B cell (primary cell): ENCODE measurements around the gene B3GALNT1. TPM values are rescaled to one million over a fixed set of nuclear protein-coding genes. Genes with fewer than 3 reads are reported as not detected.

ENCODE experiments used
- ATAC-seq: fragments of 200-7000 bp; cut with Tn5 transposase; one replicate; pipeline ENCODE4 v1.10.0; 2021; ENCODE audit warnings: low read depth, mild to moderate bottlenecking, moderate number of reproducible peaks, moderate library complexity
- CTCF ChIA-PET: fragments of 350-600 bp; sonication (Branson Sonifier 250); formaldehyde crosslinking; loops from one replicate; lab custom pipeline; 2021; ENCODE audit warnings: antibody characterized with exemption, inconsistent platforms; lab: Charles Lee
- POLR2A ChIA-PET: fragments of 350-600 bp; sonication (Branson Sonifier 250); formaldehyde crosslinking; loops from one replicate; lab custom pipeline; 2021; ENCODE audit warnings: antibody characterized with exemption; lab: Charles Lee
- DNase-seq: peaks from one replicate; pipeline ENCODE4 v3.0.0; 2013
- H2AFZ ChIP-seq: 2 replicates; pipeline ENCODE4 v1.6.1; 2012; ENCODE audit warnings: mild to moderate bottlenecking, low read depth, low read length; ENCODE audit not compliant: insufficient read depth, poor library complexity, severe bottlenecking
- H3K27ac ChIP-seq, 2 donors: 1 replicate in 1 of 2; 2 replicates in 1 of 2; pipeline ENCODE4 v1.5.1; 2012 to 2013; ENCODE audit warnings: low read length in 2 of 2, mild to moderate bottlenecking in 2 of 2, moderate library complexity in 1 of 2
- H3K27me3 ChIP-seq, 4 experiments: fragments of 200-600 bp in 1 of 4; sonication (generic) in 1 of 4; replicated peaks in 1 of 4; 1 replicate in 2 of 4; 2 replicates in 2 of 4; pipeline versions ENCODE4 v1.6.1 to v1.7.0; 2013 to 2016; ENCODE audit warnings: low read length in 3 of 4, mild to moderate bottlenecking in 2 of 4, mixed read lengths in 1 of 4, moderate library complexity in 1 of 4; ENCODE audit not compliant: insufficient read depth in 4 of 4, control insufficient read depth in 3 of 4; ENCODE audit errors: control extremely low read depth in 1 of 4
- H3K36me3 ChIP-seq, 2 experiments: replicated peaks in 1 of 2; 1 replicate in 1 of 2; 2 replicates in 1 of 2; pipeline versions ENCODE4 v1.6.1 to v1.7.1; 2013; ENCODE audit warnings: low read length in 1 of 2; ENCODE audit not compliant: insufficient read depth in 2 of 2, control insufficient read depth in 1 of 2; ENCODE audit errors: control extremely low read depth in 1 of 2, extremely low read depth in 1 of 2
- H3K4me1 ChIP-seq, 2 donors: fragments of 200-600 bp in 1 of 2; sonication (generic) in 1 of 2; 1 replicate in 1 of 2; 2 replicates in 1 of 2; pipeline versions ENCODE4 v1.5.1 to v1.6.1; 2013 to 2017; ENCODE audit warnings: low read length in 2 of 2; ENCODE audit not compliant: control insufficient read depth in 2 of 2, insufficient read depth in 2 of 2
- H3K4me2 ChIP-seq: replicated peaks from 2 replicates; pipeline ENCODE3; 2012; ENCODE audit warnings: mild to moderate bottlenecking, low read depth, low read length; ENCODE audit not compliant: poor library complexity, severe bottlenecking
- H3K4me3 ChIP-seq, 5 experiments: fragments of 200-600 bp in 1 of 5; sonication (generic) in 1 of 5; 1 replicate in 3 of 5; 2 replicates in 2 of 5; pipeline versions ENCODE4 v1.5.1 to v1.7.0; 2011 to 2016; ENCODE audit warnings: low read length in 4 of 5, mild to moderate bottlenecking in 4 of 5, low read depth in 2 of 5, control low read depth in 1 of 5, moderate library complexity in 1 of 5; ENCODE audit not compliant: insufficient read depth in 1 of 5; ENCODE audit errors: control extremely low read depth in 1 of 5, extremely low read depth in 1 of 5
- H3K79me2 ChIP-seq: fragments of 200-600 bp; sonication (generic); one replicate; pipeline ENCODE4 v1.6.0; 2016; ENCODE audit warnings: low read length; ENCODE audit not compliant: control insufficient read depth, insufficient read depth
- H3K9ac ChIP-seq: fragments of 200-600 bp; sonication (generic); 2 replicates; pipeline ENCODE4 v1.6.1; 2017; ENCODE audit warnings: mild to moderate bottlenecking, low read length, moderate library complexity
- H3K9me3 ChIP-seq, 3 donors: one replicate each; pipeline versions ENCODE4 v1.6.1 to v1.7.1; 2013; ENCODE audit warnings: low read length in 2 of 3; ENCODE audit not compliant: control insufficient read depth in 2 of 3, insufficient read depth in 1 of 3; ENCODE audit errors: control extremely low read depth in 1 of 3
- H4K20me1 ChIP-seq: 2 replicates; pipeline ENCODE4 v1.6.0; 2012; ENCODE audit warnings: mild to moderate bottlenecking, low read length; ENCODE audit not compliant: insufficient read depth, control insufficient read depth, poor library complexity, severe bottlenecking
- H3K27ac Mint-ChIP-seq: one replicate; pipeline ENCODE4 v1.8.0; 2021; ENCODE audit warnings: mixed read lengths
- H3K27me3 Mint-ChIP-seq: one replicate; pipeline ENCODE4 v1.8.0; 2021; ENCODE audit warnings: mixed read lengths
- H3K4me1 Mint-ChIP-seq: one replicate; pipeline ENCODE4 v1.8.0; 2021; ENCODE audit warnings: mixed read lengths
- H3K4me3 Mint-ChIP-seq: one replicate; pipeline ENCODE4 v1.8.0; 2021; ENCODE audit warnings: mixed read lengths
- H3K9me3 Mint-ChIP-seq: one replicate; pipeline ENCODE4 v1.8.0; 2022; ENCODE audit warnings: mixed read lengths; ENCODE audit not compliant: insufficient read depth
- CTCF ChIP-seq: fragments of 200-600 bp; IDR thresholded peaks from one replicate; pipeline ENCODE4 v1.8.0; 2022; ENCODE audit warnings: antibody characterized with exemption, mild to moderate bottlenecking
- EZH2 ChIP-seq: IDR thresholded peaks from 2 replicates; pipeline ENCODE4 v1.6.1; 2012; ENCODE audit warnings: borderline replicate concordance, low read depth, mild to moderate bottlenecking, moderate library complexity, low read length; ENCODE audit not compliant: insufficient read depth, poor library complexity, severe bottlenecking
- WGBS: methylation state at CpG from one replicate; pipeline ENCODE4 v1.1.5; 2013; ENCODE audit warnings: missing lambda C conversion rate; ENCODE audit not compliant: insufficient coverage; 5-methylcytosine and 5-hydroxymethylcytosine counted together
- intact Hi-C: fragments of 100-400 bp; cut with micrococcal nuclease; formaldehyde crosslinking; loops from one replicate; pipeline ENCODE4 v1.10.0; 2022
- polyA plus RNA-seq: library from polyadenylated mRNA; depleted of rRNA; stranded (reverse); fragments of >200 nt; gene quantifications from 2 replicates; pipeline ENCODE4 v1.2.3, GENCODE V29; 2012
- total RNA-seq, 2 donors: library from RNA; stranded (reverse); fragments of 120-200 nt in 1 of 2; gene quantifications; 1 replicate in 1 of 2; 2 replicates in 1 of 2; pipeline versions ENCODE4 v1.2.3 to v1.2.4, GENCODE V29; 2013 to 2022

B3GALNT1 gene
- total and polyA plus RNA-seq, 2 donors (not counting 1 experiment from before 2014, with no cell fraction given), result 0.28 to 6.4 TPM

GRCh38 chr3:161126495-161126894 lies 21.3 kb upstream of the B3GALNT1 start:
- no peaks in the 10 kb centered on the region for H3K4me1 Mint-ChIP-seq
- TF ChIP-seq CTCF (no peak), EZH2 (no peak)
- H4K20me1 ChIP-seq, result no peaks in the 10 kb centered on the region

DNA sequence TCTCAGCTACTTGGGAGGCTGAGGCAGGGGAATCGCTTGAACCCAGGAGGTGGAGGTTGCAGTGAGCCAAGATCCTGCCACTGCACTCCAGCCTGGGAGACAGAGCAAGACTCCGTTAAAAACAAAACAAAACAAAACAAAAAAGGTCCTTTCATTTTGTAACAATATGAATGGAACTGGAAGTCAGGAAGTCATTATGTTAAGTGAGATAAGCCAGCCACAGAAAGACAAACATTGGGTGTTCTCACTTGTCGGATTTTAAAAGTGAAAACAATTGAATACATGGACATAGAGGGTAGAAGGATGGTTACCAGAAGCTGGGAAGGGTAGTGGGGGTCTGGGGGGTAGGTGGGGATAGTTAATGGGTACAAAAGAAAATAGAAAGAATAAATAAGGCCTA lies 12.5 kb upstream of the B3GALNT1 start:
- Histone ChIP-seq H3K27ac (no peak overlapping the region), H2AFZ (no peak overlapping the region), H3K9me3 (peaks cover 3 to 14% (median 13%) of the 10 kb centered on the region in 3 donors), H4K20me1 (no peaks in the 10 kb centered on the region), H3K4me3 (no peak overlapping the region), H3K4me1 (no peaks in the 10 kb centered on the region), H3K79me2 (no peaks in the 10 kb centered on the region), H3K36me3 (no peaks in the 10 kb centered on the region), H3K4me2 (no peak overlapping the region), H3K27me3 (no peaks in the 10 kb centered on the region), H3K9ac (no peak overlapping the region)
- TF ChIP-seq CTCF (no peak), EZH2 (no peak)
- no peak overlapping the region for H3K27ac Mint-ChIP-seq
- ATAC-seq (no peak), DNase-seq (no peak)
- CTCF ChIA-PET, result no interaction called here
- POLR2A ChIA-PET, result no interaction called here
- H3K4me3 Mint-ChIP-seq, result no peak overlapping the region
- H3K27me3 Mint-ChIP-seq, result peaks cover 10% of the 10 kb centered on the region
- WGBS, result 75% methylated on average over 2 of the region's 3 CpGs
- intact Hi-C loops, result no loop called here
- H3K9me3 Mint-ChIP-seq, result peaks cover 21% of the 10 kb centered on the region
- H3K4me1 Mint-ChIP-seq, result no peaks in the 10 kb centered on the region

More at GRCh38 chr3:161126495-161126894, 21.3 kb upstream of the B3GALNT1 start:
- H3K27me3 ChIP-seq, result no peaks in the 10 kb centered on the region
- H3K27ac Mint-ChIP-seq, result no peak overlapping the region
- peaks cover 7% of the 10 kb centered on the region for H3K27me3 Mint-ChIP-seq
- no CpG with 5 or more reads among the region's 2 CpGs for WGBS
- H3K79me2 ChIP-seq, result no peaks in the 10 kb centered on the region
- no peak for ATAC-seq
- no peak overlapping the region for H3K4me3 Mint-ChIP-seq
- H3K9me3 ChIP-seq, result peaks cover 2 to 10% (median 5%) of the 10 kb centered on the region in 3 donors
- peaks cover 2% of the 10 kb centered on the region for H3K9me3 Mint-ChIP-seq
- intact Hi-C loops, result no loop called here
- H3K4me3 ChIP-seq, result no peak overlapping the region
- H3K4me1 ChIP-seq, result no peaks in the 10 kb centered on the region
- ChIA-PET POLR2A (no interaction called here), CTCF (no interaction called here)
- H3K4me2 ChIP-seq, result no peak overlapping the region
- no peak overlapping the region for H3K27ac ChIP-seq
- H3K36me3 ChIP-seq, result no peaks in the 10 kb centered on the region
- no peak overlapping the region for H2AFZ ChIP-seq
- no peak for DNase-seq
- H3K9ac ChIP-seq, result no peak overlapping the region
